ENCODE measurements around the gene TNRC6B.

The TNRC6B gene

DNA sequence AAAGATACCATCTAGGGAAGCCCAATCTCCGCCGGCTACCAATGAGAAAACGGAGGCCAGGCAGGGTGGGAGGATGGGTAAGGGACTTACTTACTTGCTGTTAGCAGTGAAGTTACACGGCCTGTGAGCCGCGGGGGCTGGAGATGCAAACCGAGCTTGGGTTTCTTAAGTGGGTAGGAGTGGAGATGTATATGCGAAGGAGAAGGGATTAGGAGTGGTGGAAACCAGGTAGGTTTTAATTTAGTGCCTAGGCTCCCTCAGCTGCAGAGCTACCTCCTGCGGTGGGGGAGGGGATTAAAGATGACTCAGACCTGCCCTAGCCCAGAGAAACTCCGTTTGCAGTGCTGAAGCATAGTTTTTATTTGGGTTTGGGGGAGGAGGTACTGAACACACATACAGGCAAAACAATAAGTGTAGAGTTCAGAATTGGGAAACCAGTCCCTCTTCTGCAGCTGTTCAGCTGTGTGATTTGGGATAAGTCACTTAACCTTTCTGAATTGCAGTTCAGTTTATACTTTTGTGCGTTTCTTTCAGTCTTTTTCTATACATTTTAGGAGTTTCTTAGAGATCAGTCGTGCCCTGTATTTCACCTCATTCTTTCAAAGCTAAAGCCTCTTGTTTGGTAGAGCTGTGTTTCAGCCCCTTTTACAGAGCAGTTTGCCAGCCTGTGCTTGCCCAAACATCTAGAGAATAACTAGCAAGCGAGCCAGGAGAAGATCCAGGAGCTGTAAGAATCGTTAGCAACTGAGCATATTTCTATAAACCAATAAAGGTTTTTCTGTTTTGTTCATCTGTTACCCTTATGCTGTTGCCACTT lies 596 bp upstream of the TNRC6B start:
- peak; percentile 87 for DNase-seq (ENCODE audit: low read depth)
- peak overlapping the region; percentile 99 for H3K4me3 ChIP-seq (ENCODE audit: low read depth, low read length)
- TF ChIP-seq CTCF (IDR thresholded peaks at IDR 0.05; ENCODE audit: low read depth, low read length), result no peak
- no peak for TF ChIP-seq MYC (IDR thresholded peaks at IDR 0.05; ENCODE audit: low read depth, low read length)
- no peak for TF ChIP-seq POLR2A (IDR thresholded peaks at IDR 0.05; ENCODE audit: extremely low read depth, insufficient read length)
- no peak for TF ChIP-seq MAX (IDR thresholded peaks at IDR 0.05; ENCODE audit: low read depth, low read length)

DNA sequence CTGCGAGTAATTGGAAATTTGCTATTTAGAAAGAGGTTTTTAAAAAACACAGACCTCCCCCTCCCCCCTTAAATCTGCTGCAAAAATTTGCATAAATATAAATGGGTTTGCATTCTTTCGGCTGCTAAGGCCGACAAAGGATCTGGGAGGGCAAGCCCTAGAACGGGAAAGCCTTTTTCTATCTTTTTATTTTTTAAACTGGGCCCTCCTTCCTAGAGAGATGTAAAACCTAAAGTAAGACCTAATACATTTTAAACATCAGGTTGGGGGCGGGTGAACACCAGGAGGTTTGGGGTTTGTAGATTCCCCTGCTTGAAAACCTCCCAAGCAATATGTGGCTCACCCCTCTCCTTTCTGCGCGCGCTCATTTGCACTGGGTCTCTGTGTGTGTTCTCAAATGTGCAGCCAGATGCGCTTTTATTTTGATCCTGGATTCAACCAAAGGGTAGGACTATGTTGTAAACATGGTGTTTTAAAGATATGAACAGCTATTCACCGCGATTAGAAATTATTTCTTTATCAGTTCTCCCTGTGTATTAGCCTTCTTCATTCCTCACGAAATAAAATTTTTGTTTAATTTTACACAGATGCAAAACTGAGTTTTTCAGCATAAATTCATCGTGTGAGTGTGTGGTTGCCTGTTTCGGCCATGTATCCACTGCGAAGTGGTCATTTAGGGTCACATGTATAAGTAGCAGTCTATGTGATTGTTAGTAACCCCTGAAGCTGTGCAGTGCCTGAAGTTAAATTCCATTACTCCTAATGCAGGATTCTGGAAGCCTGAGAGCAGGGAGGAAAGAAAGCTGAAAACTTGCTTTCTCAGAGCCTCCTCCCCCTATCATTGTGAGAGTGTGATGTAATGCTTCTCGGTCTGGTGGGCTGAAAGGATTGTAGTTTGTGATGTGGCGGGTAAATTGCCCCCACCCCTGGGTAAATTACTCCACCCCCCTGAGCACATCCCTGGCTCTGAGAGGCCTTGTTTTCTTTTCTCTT lies 988 bp downstream of the TNRC6B start:
- H3K4me3 ChIP-seq (ENCODE audit: low read depth, low read length), result peak overlapping the region; percentile 99
- DNase-seq (ENCODE audit: low read depth), result peak; percentile 75

DNA sequence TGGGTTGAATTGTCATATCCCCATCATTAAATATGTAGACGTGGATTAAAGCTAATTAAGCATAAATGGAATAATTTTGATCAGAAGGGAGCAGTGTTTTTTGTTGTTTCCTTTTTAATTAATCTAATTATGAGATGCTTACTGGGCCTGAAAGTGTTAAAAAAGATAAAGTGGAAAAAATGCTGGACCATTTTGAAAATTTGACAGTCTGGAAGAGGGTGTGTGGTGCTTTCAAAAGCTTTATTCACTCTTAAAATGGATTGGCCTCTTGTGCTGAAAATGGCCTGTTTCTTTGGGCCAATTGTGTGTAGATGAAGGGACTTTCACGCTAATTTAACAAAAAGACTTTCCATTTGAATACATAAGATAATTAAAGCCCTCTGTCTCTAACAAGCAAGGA lies 1.8 kb downstream of the TNRC6B start:
- TF ChIP-seq MAX (IDR thresholded peaks at IDR 0.05; ENCODE audit: low read depth, low read length), result no peak
- H3K4me3 ChIP-seq (ENCODE audit: low read depth, low read length), result peak overlapping the region; percentile 99
- DNase-seq (ENCODE audit: low read depth), result no peak

More for the DNA sequence above, 988 bp downstream of the TNRC6B start:
- TF ChIP-seq MYC (IDR thresholded peaks at IDR 0.05; ENCODE audit: low read depth, low read length), result no peak
- no peak for TF ChIP-seq POLR2A (IDR thresholded peaks at IDR 0.05; ENCODE audit: extremely low read depth, insufficient read length)
- TF ChIP-seq MAX (IDR thresholded peaks at IDR 0.05; ENCODE audit: low read depth, low read length), result 0 out of 2 replicates have a peak, but pooled peaks have one; percentile 4
- TF ChIP-seq CTCF (IDR thresholded peaks at IDR 0.05; ENCODE audit: low read depth, low read length), result no peak

DNA sequence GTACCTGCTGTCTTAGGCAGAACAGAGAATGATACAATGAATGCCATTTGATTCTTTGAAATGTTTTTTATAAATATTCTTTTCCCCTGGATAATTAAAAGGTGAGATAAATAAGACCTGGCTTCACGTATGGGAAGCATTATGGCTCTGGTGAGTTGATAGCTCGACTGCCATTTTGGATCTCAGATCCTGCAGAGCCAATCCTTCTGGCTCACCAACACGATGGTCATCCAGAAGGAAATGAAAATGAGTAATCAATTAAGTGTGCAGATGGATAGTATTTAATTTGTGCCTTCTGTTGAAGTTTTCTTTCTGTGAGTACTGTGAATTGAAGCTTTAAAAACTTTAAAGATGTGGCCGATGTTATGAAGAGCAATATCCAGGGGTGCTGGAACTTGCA lies 2.7 kb downstream of the TNRC6B start:
- TF ChIP-seq MYC (IDR thresholded peaks at IDR 0.05; ENCODE audit: low read depth, low read length), result no peak
- TF ChIP-seq POLR2A (IDR thresholded peaks at IDR 0.05; ENCODE audit: extremely low read depth, insufficient read length), result no peak
- TF ChIP-seq MAX (IDR thresholded peaks at IDR 0.05; ENCODE audit: low read depth, low read length), result no peak
- TF ChIP-seq CTCF (IDR thresholded peaks at IDR 0.05; ENCODE audit: low read depth, low read length), result no peak
- DNase-seq (ENCODE audit: low read depth), result no peak
- H3K4me3 ChIP-seq (ENCODE audit: low read depth, low read length), result peak overlapping the region; percentile 99

- DNase-seq (ENCODE audit: low read depth), result no peak
- TF ChIP-seq CTCF (IDR thresholded peaks at IDR 0.05; ENCODE audit: low read depth, low read length), result no peak
- TF ChIP-seq MYC (IDR thresholded peaks at IDR 0.05; ENCODE audit: low read depth, low read length), result no peak
- no peak overlapping the region for H3K4me3 ChIP-seq (ENCODE audit: low read depth, low read length)
Observed at GRCh38 chr22:40181323-40181722, 3.6 kb downstream of the TNRC6B start.
